ENCODE data around the gene MSH3. TPM values are rescaled to one million over a fixed set of nuclear protein-coding genes. Genes with fewer than 3 reads are reported as not detected.
"Not testable (repeated sequence)": the region's sequence is repeated elsewhere in the genome, so short reads cannot be mapped to it uniquely, and the experiment has no call there.

The MSH3 gene
- total RNA-seq, 3 donors from 2014 or later (not counting 1 experiment from before 2014, with no cell fraction given), result 11.6 to 17.1 (median 15.5) TPM

GRCh38 chr5:80885396-80886000 is 231.0 kb downstream of the MSH3 start:
- Histone ChIP-seq H3K4me1 (ENCODE audit: control insufficient read depth, insufficient read depth, low read length) (no peaks in the 10 kb centered on the region), H3K27ac (ENCODE audit: low read length) (no peak overlapping the region), H3K36me3 (ENCODE audit: control insufficient read depth, insufficient read depth, low read length) (peaks cover 1% of the 10 kb centered on the region), H3K27me3 (ENCODE audit: control insufficient read depth, insufficient read depth, low read length) (no peaks in the 10 kb centered on the region), H3K4me3 (ENCODE audit: low read length) (no peak overlapping the region), H3K9me3 (ENCODE audit: control insufficient read depth, insufficient read depth, low read length) (no peaks in the 10 kb centered on the region)
- Mint-ChIP-seq H3K27ac (no peak overlapping the region), H3K4me1 (peaks cover 0 to 7% of the 10 kb centered on the region in 2 donors), H3K27me3 (ENCODE audit: low read depth in 2 of 2) (no peaks in the 10 kb centered on the region), H3K9me3 (no peaks in the 10 kb centered on the region), H3K4me3 (no peak overlapping the region), H3K36me3 (peaks cover 21% of the 10 kb centered on the region)
- DNase-seq, result no peak
- no peak for TF ChIP-seq CTCF (IDR thresholded peaks at IDR 0.05)
- intact Hi-C loops (cut with micrococcal nuclease), result no loop called here
- ATAC-seq, result no peak

GRCh38 chr5:80894083-80894482 is 239.6 kb downstream of the MSH3 start:
- no peaks in the 10 kb centered on the region for H3K4me1 ChIP-seq (ENCODE audit: control insufficient read depth, insufficient read depth, low read length)
- no peaks in the 10 kb centered on the region for H3K4me1 Mint-ChIP-seq
- peaks cover 5% of the 10 kb centered on the region for H3K36me3 ChIP-seq (ENCODE audit: control insufficient read depth, insufficient read depth, low read length)
- DNase-seq (no peak), ATAC-seq (no peak)
- no peaks in the 10 kb centered on the region for H3K27me3 Mint-ChIP-seq (ENCODE audit: low read depth in 2 of 2)
- intact Hi-C loops (cut with micrococcal nuclease), result no loop called here
- H3K27ac Mint-ChIP-seq, result no peak overlapping the region
- H3K36me3 Mint-ChIP-seq, result peaks cover 6% of the 10 kb centered on the region
- TF ChIP-seq CTCF (IDR thresholded peaks at IDR 0.05), result no peak
- peaks cover 0 to 2% of the 10 kb centered on the region in 2 donors for H3K9me3 Mint-ChIP-seq
- H3K4me3 Mint-ChIP-seq, result no peak overlapping the region
- H3K4me3 ChIP-seq (ENCODE audit: low read length), result no peak overlapping the region
- H3K27ac ChIP-seq (ENCODE audit: low read length), result no peak overlapping the region
- whole genome bisulfite sequencing (ENCODE audit: insufficient coverage), result 94% methylated on average over 3 of the region's 3 CpGs
- no peaks in the 10 kb centered on the region for H3K27me3 ChIP-seq (ENCODE audit: control insufficient read depth, insufficient read depth, low read length)
- no peaks in the 10 kb centered on the region for H3K9me3 ChIP-seq (ENCODE audit: control insufficient read depth, insufficient read depth, low read length)

- H3K36me3 Mint-ChIP-seq, result peaks cover 3% of the 10 kb centered on the region
- WGBS (ENCODE audit: insufficient coverage), result 100% methylated on average over 2 of the region's 2 CpGs
These were observed 241.1 kb downstream of the MSH3 start for GRCh38 chr5:80895523-80895922.

GRCh38 chr5:80902624-80903023 is 248.2 kb downstream of the MSH3 start:
- H3K4me1 ChIP-seq (ENCODE audit: control insufficient read depth, insufficient read depth, low read length); H3K27ac ChIP-seq (ENCODE audit: low read length); H3K27me3 ChIP-seq (ENCODE audit: control insufficient read depth, insufficient read depth, low read length); H3K27me3 Mint-ChIP-seq (ENCODE audit: low read depth in 2 of 2); H3K36me3 ChIP-seq (ENCODE audit: control insufficient read depth, insufficient read depth, low read length); DNase-seq; H3K4me3 Mint-ChIP-seq; intact Hi-C loops (cut with micrococcal nuclease); ATAC-seq; H3K27ac Mint-ChIP-seq; H3K4me3 ChIP-seq (ENCODE audit: low read length); H3K4me1 Mint-ChIP-seq; H3K9me3 Mint-ChIP-seq: not testable (repeated sequence)
- WGBS (ENCODE audit: insufficient coverage), result 95% methylated on average over 3 of the region's 3 CpGs
- peaks cover 13% of the 10 kb centered on the region for H3K36me3 Mint-ChIP-seq
- H3K9me3 ChIP-seq (ENCODE audit: control insufficient read depth, insufficient read depth, low read length), result peaks cover 23% of the 10 kb centered on the region

More at GRCh38 chr5:80895523-80895922, 241.1 kb downstream of the MSH3 start:
- Histone ChIP-seq H3K36me3 (ENCODE audit: control insufficient read depth, insufficient read depth, low read length) (peaks cover 4% of the 10 kb centered on the region), H3K4me1 (ENCODE audit: control insufficient read depth, insufficient read depth, low read length) (no peaks in the 10 kb centered on the region), H3K9me3 (ENCODE audit: control insufficient read depth, insufficient read depth, low read length) (peaks cover 4% of the 10 kb centered on the region), H3K27ac (ENCODE audit: low read length) (no peak overlapping the region), H3K4me3 (ENCODE audit: low read length) (no peak overlapping the region), H3K27me3 (ENCODE audit: control insufficient read depth, insufficient read depth, low read length) (no peaks in the 10 kb centered on the region)
- DNase-seq, result no peak
- ATAC-seq, result no peak
- Mint-ChIP-seq H3K4me3 (no peak overlapping the region), H3K9me3 (peaks cover 0 to 2% of the 10 kb centered on the region in 2 donors), H3K27me3 (ENCODE audit: low read depth in 2 of 2) (no peaks in the 10 kb centered on the region), H3K4me1 (no peaks in the 10 kb centered on the region), H3K27ac (no peak overlapping the region)
- no peak for TF ChIP-seq CTCF (IDR thresholded peaks at IDR 0.05)
- intact Hi-C loops (cut with micrococcal nuclease), result no loop called here

Data from natural killer cell (primary cell).